Activated T-cell treated with anti-CD3 and anti-CD28 coated beads for 48 hours (primary cell): ENCODE data around the gene SUPT3H.

ENCODE experiments used
- DNase-seq: peaks from one replicate; pipeline ENCODE4 v3.0.0-alpha.2; 2020; ENCODE audit warnings: low read depth

Gene SUPT3H

DNA sequence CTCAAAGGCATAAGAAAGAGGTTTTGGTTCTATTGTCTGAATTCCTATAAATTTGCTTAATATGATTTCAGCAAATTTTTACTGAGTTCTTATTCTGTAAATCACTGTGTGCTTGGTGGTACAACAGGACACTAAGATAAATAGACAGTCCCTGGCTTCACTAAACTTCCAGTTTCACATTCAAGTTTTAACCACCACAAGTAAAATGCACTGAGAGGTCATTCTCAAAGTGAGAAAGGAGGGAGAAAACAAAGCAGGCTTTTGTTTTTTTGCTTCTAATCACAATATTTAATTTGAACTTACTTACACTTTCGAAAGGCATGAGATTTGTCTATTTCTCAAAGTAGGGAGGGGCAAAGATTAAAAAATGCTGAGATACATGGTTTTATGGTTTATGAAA, 544.5 kb downstream of the SUPT3H start:
- no peak for DNase-seq

DNA sequence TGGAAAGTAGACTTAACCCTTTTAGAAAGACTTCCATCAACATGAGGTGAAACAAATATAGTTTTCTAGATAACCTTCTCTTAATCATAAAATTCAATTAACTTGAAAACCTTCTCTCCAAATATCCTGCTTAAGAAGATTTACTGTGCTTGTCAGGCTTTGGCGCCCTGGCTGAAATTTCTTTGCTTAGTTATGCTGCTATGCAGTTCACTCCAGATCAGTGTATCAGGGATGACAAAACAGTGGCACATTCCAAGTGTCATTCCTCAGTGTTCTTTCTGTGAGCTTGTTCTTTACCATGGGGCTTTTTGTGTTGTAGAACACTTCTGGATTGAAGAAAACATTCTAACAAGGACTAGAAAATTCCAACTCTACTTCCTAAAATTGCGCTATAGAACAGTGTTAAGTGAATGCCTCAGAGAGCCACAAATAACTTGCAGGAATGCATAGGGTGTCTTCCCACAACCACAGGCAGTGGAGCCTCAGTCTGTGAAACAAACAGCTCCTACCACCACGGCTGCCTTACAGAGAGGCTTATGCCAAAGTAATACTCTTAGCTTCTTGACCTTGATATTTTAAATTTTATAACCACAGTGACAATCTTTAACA, 546.6 kb downstream of the SUPT3H start:
- DNase-seq: no peak

DNA sequence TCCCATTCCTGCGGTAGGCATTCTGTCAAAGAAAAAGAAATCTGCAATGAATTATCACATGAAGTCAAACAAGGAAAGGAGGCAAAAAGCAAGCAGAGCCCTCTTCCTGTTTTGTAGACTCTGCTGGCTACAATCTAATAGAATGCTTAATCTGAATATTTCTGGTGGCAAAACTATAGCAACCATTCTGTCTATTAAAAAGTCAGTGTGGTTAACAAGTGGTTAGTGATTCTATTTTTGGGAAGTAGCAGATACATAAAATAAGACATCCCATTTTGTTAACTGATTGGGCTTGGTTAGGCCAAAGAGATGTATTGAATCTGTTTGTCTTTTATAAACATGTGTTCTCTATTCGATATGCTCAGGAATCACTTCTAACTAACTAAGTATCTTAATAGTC, 547.9 kb downstream of the SUPT3H start:
- DNase-seq: no peak

- no peak for DNase-seq
These were observed 549.0 kb downstream of the SUPT3H start for GRCh38 chr6:44828780-44829179.

- DNase-seq: no peak
These were observed 551.6 kb downstream of the SUPT3H start for GRCh38 chr6:44826025-44826676.

GRCh38 chr6:44825273-44825672, 552.5 kb downstream of the SUPT3H start:
- no peak for DNase-seq

GRCh38 chr6:44824567-44824966, 553.2 kb downstream of the SUPT3H start:
- no peak for DNase-seq

- no peak for DNase-seq
These were observed 557.0 kb downstream of the SUPT3H start for GRCh38 chr6:44820759-44821158.

- DNase-seq: no peak
These were observed 557.4 kb downstream of the SUPT3H start for GRCh38 chr6:44820321-44820720.

DNA sequence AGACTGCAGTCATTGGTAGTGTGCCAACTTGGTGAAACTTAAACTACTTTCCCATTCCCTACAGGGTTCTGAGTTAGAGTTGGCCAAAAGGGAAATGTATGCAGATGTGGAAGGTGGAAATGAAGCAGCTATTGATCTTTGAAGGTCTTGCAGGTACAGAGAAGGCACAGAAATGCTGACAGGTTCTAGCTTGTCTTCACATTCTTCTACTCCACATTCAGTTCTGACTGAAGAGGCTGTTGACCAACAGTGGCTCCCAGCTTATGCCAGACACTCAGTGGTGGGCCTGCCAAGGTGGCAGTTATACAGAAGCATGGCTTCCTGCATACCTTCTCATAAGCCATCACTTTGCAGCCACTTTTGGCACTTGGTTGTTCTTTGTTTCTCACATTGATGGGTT, 566.3 kb downstream of the SUPT3H start:
- DNase-seq: no peak

GRCh38 chr6:44809258-44809657, 568.5 kb downstream of the SUPT3H start:
- no peak for DNase-seq

- no peak for DNase-seq
These were observed 569.6 kb downstream of the SUPT3H start for GRCh38 chr6:44808148-44808547.

DNA sequence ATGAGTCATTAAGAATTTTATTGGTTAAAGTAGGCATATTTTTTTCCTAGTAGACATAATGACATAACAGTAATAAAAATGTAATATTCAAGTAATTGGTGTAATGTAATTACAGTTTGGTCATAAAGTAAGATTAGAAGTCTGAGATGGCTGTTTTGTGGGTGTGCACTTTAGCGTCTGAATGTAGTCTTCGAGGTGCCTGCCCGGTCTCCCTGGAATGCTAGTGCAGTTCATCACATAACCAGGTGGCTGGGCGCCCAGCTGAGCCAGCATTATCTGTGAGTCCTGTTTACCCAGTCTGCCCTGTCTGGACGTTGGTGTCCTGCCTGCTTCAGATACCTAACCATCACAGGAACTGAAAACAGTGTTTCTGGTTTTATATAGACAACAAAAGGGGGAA, 571.1 kb downstream of the SUPT3H start:
- DNase-seq: no peak

DNA sequence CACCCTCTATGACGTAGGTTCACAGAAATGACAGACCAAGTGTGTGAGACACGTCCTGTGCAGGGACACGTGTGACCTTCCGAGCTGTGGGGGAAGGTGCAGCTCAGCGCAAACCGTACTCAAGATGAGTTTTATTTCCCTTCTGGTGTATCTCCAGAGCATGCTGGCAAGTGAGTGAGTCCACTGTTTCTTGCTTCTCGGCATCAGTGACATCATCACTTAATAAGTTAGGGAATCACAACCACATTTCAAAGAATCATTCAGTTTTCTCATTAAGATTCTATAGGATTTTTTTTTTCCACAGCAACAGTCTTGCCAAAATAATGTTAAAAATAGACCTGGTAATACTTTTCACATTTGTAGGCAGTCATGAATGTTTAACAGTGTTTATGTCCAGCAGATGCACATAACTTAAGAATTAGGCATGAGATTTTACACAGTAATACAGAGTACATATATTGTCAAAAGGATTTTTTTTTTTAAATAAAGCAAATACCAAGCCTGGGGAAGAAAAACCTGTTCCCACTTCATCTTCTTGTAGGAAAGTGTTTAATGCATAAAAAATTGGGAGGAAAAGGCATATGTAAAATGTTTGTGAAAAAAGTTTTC, 572.4 kb downstream of the SUPT3H start:
- no peak for DNase-seq

GRCh38 chr6:44804546-44805159, 573.1 kb downstream of the SUPT3H start:
- no peak for DNase-seq

- no peak for DNase-seq
These were observed 573.7 kb downstream of the SUPT3H start for GRCh38 chr6:44804016-44804415.

- DNase-seq: no peak
These were observed 576.7 kb downstream of the SUPT3H start for GRCh38 chr6:44800784-44801592.

DNA sequence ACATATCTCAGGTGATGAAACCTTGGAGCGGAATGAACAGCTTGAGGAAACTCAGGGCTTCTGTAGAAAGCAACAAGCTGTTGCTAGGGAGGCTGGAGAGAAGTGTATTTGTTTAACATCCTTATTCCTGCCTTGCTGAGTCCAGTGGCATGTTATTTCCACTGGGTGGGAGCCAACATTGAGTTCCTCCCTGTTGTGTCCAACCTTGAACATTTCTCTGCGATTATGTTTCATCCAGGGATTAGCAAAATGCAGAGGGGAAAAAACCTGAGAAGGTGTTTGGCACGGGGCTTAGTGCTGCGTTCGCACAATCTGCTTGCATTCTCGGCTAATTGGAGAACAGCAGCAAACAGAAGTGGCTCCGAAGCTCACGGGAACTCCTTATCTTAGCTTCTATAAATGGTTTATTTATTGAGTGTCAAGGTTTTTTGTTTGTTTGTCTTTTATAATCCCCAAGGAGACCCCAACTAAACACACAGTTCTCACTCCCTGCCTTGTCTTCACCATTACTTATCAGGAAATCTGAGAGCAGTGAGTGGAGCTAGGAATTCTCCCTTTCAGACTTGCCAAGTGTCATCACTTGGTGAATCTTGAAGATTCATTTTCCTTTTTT, 577.5 kb downstream of the SUPT3H start:
- DNase-seq: no peak

DNA sequence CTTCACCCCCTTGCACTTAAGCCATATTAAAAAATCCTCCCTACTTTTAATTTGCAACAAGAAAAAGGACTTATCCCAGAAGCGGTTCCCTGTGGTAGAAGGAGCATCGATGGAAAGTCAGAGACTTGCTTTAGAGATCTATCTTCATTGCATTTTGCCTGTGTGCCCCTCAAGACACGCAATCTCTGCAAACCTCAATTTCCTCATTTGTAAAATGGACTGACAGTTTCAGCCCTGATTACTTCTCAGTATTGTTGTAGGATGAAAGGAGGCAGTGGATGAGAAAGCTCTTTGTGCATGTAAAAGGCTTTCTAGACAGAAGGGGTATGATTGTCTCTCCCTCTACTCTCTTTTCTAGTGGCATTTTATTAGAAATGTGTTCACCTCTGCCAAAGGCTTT, 580.0 kb downstream of the SUPT3H start:
- DNase-seq: no peak

DNA sequence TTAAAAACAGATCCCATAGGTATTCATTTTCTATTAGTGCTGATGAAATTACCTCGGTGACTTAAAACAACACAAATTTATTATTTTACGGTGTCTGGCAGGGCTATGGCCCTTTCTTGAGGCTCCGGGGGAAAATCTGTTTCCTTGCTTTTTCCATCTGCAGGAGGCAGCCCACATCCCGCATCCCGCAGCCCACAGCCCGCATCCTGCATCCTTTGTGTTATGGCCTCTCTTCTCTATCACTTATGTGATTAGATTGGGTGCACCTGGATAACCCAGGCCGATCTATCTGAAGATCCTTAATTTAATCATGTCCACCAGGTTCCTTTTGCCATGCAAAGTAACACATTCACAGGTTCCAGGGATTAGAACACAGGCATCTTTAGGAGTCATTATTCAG, 582.4 kb downstream of the SUPT3H start:
- DNase-seq: no peak

- DNase-seq: no peak
These were observed 587.9 kb downstream of the SUPT3H start for GRCh38 chr6:44789806-44790205.

DNA sequence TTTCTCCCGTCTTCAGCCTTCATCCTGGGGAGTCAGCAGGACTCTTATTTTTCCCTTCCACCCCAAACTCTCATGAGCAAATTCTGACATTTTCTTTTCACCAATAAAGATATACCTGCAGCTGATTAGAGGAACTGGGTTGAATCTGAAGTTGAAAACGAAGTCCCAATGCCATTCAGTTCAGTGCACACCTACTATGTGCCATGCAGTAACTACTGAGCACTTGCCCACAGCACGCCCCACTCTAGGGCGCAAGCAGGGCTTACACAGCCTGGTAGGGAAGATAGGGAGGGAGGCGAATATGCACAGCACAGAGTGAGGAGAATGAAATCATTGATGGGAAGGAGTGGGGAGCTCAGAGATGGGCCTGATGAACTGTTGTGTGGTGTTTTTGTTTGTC, 588.7 kb downstream of the SUPT3H start:
- no peak for DNase-seq
